Activated T-helper 17 cell treated with anti-CD3 and anti-CD28 coated beads, Interleukin-2, amount 50 U/mL, for 72 hours (primary cell): ENCODE measurements around the gene ATP2B2. TPM values are rescaled to one million over a fixed set of nuclear protein-coding genes. Genes with fewer than 3 reads are reported as not detected.

Experiments used
- ATAC-seq: fragments of 150-1000 bp; cut with Tn5 transposase; replicated peaks from 2 replicates; pipeline ENCODE4 v1.10.0; 2021; ENCODE audit warnings: mild to moderate bottlenecking, moderate library complexity
- H3K27ac Mint-ChIP-seq: one replicate; pipeline ENCODE4 v1.8.0; 2022; ENCODE audit warnings: mixed read lengths
- H3K27me3 Mint-ChIP-seq: one replicate; pipeline ENCODE4 v1.8.0; 2022; ENCODE audit warnings: mixed read lengths
- H3K36me3 Mint-ChIP-seq: one replicate; pipeline ENCODE4 v1.8.0; 2022; ENCODE audit warnings: low read depth, mild to moderate bottlenecking, mixed read lengths
- H3K4me1 Mint-ChIP-seq: one replicate; pipeline ENCODE4 v1.8.0; 2022; ENCODE audit warnings: mixed read lengths
- H3K4me3 Mint-ChIP-seq: one replicate; pipeline ENCODE4 v1.8.0; 2022; ENCODE audit warnings: mild to moderate bottlenecking, mixed read lengths
- H3K9me3 Mint-ChIP-seq: one replicate; pipeline ENCODE4 v1.8.0; 2022; ENCODE audit warnings: mixed read lengths
- total RNA-seq, 2 donors: library from RNA; stranded (reverse); gene quantifications; one replicate each; pipeline ENCODE4 v1.2.3, GENCODE V29; 2022

ATP2B2 gene
- total RNA-seq, 2 donors from 2014 or later: not detected

GRCh38 chr3:10290481-10291176, 214.8 kb downstream of the ATP2B2 start:
- Mint-ChIP-seq H3K27ac (peak overlapping the region; percentile 73), H3K4me1 (peaks cover 8% of the 10 kb centered on the region), H3K36me3 (peaks cover 88% of the 10 kb centered on the region), H3K4me3 (no peak overlapping the region), H3K9me3 (no peaks in the 10 kb centered on the region), H3K27me3 (no peaks in the 10 kb centered on the region)
- no peak for ATAC-seq

DNA sequence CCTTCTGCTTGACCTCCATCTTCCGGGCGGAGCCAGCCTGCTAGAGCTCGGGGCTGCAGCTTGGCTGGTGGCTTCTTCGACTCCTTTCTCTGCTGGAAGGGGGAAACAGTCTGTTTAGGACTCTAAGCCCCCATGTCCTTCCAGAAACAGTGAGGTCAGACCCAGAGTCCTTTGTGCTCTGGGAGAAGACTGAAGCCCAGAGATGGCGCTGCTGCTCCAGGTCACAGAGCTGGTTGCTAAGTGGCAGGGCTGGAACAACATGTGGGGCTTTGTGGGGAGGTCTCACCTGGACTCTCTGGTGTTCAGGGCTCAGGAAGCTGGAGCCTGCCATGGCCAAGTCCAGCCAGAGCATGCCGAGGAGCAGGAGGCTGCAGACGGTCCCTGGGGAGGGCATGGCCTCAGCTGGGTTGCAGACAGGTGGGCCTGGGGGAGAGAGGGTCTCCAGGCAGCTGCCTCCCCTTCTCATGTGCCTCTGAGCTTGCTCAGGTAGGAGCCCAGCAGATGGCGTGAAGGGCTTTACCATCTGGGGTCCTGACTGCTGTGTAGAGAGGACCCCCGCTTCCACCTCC, 215.5 kb downstream of the ATP2B2 start:
- H3K36me3 Mint-ChIP-seq: peaks cover 86% of the 10 kb centered on the region
- H3K27ac Mint-ChIP-seq: no peak overlapping the region
- no peak for ATAC-seq
- no peaks in the 10 kb centered on the region for H3K9me3 Mint-ChIP-seq
- H3K27me3 Mint-ChIP-seq: no peaks in the 10 kb centered on the region
- no peak overlapping the region for H3K4me3 Mint-ChIP-seq
- peaks cover 15% of the 10 kb centered on the region for H3K4me1 Mint-ChIP-seq

DNA sequence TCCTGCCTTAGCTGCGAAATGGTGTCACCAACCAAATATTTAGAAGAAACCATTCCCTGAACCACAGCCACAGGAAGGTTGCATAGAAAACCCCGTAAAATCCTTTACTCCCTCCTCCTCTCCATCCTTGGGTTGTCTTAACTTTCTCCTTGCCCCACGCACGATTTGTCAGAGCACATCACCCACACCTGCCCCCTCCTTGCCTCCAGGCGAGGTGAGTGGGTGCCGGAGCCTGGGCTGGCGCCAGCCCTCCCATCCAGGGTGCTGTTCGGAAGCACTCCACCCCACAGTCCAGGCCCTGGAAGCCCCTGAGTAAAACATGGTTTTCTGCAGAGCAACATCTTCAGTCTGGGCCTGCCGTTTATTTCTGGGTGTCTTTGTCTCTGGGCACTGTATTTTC, 216.3 kb downstream of the ATP2B2 start:
- Mint-ChIP-seq H3K9me3 (no peaks in the 10 kb centered on the region), H3K4me3 (no peak overlapping the region), H3K27ac (no peak overlapping the region), H3K27me3 (no peaks in the 10 kb centered on the region), H3K36me3 (peaks cover 78% of the 10 kb centered on the region), H3K4me1 (peaks cover 20% of the 10 kb centered on the region)
- no peak for ATAC-seq

- Mint-ChIP-seq H3K4me3 (no peak overlapping the region), H3K9me3 (no peaks in the 10 kb centered on the region), H3K4me1 (peaks cover 24% of the 10 kb centered on the region), H3K36me3 (peaks cover 77% of the 10 kb centered on the region), H3K27ac (no peak overlapping the region), H3K27me3 (no peaks in the 10 kb centered on the region)
- no peak for ATAC-seq
Observed at GRCh38 chr3:10288575-10288960, 216.8 kb downstream of the ATP2B2 start.

DNA sequence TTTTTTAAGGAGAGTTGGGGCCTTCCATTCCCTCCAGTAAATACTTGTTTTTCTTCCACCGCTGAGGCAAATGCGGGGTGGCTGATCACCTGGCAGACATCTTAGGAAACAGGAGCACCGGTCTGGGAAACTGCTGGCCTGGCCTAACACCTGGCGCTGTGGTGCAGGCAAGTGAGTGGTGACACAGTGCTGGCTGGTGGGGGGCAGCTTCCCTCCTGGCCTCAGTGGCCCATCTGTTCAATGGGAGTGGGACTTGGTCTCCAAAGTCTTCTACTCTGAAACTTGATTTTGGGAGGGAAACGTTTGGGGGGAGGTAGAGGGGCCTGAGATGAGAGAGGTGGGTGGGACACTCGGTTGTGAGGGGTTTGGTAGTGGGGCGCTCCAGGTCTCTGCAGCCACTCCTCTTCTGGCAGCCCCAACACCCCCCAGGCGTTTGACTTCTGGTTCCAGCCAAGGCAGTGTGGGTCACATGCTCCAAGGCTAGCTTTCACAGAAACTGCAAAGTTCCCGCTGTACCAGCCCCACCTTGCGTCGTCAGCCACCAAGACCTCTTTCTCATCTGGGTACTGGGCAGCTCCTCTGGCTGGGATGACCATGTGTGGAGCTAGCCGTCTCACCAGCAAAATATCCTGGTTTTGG, 217.3 kb downstream of the ATP2B2 start:
- Mint-ChIP-seq H3K27ac (no peak overlapping the region), H3K4me1 (peaks cover 28% of the 10 kb centered on the region), H3K4me3 (no peak overlapping the region), H3K36me3 (peaks cover 77% of the 10 kb centered on the region), H3K27me3 (no peaks in the 10 kb centered on the region), H3K9me3 (no peaks in the 10 kb centered on the region)
- ATAC-seq: no peak

GRCh38 chr3:10286596-10287295, 218.6 kb downstream of the ATP2B2 start:
- H3K27ac Mint-ChIP-seq: peak overlapping the region; percentile 74
- peaks cover 35% of the 10 kb centered on the region for H3K4me1 Mint-ChIP-seq
- no peaks in the 10 kb centered on the region for H3K27me3 Mint-ChIP-seq

DNA sequence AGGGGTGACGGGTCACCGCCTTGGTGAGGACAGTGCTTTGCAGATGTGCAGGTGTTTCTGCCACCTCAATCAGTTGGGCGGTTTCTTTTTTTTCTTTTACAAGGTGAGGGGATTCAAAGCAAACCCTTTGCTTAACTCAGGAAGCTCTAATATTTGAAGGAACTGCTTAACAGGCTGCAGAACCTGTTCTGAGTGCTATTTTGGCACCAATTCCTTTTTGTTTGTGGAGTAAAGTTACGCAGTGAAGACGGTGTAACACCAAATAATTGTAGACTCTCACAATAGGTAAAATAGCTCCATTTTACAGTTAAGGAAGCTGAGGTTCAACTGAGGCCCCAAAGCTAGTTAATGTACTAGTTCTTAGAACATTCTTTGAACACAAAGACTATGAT, 219.3 kb downstream of the ATP2B2 start:
- Mint-ChIP-seq H3K4me3 (peak overlapping the region; percentile 65), H3K4me1 (peaks cover 35% of the 10 kb centered on the region), H3K27me3 (no peaks in the 10 kb centered on the region), H3K9me3 (no peaks in the 10 kb centered on the region), H3K27ac (no peak overlapping the region), H3K36me3 (peaks cover 77% of the 10 kb centered on the region)
- ATAC-seq: no peak

More at GRCh38 chr3:10286596-10287295, 218.6 kb downstream of the ATP2B2 start:
- no peak overlapping the region for H3K4me3 Mint-ChIP-seq
- ATAC-seq: peak; percentile 26
- H3K9me3 Mint-ChIP-seq: no peaks in the 10 kb centered on the region
- peaks cover 77% of the 10 kb centered on the region for H3K36me3 Mint-ChIP-seq

- peak; percentile 67 for ATAC-seq
- Mint-ChIP-seq H3K4me3 (peak overlapping the region; percentile 65), H3K27ac (peak overlapping the region; percentile 87), H3K4me1 (peaks cover 35% of the 10 kb centered on the region), H3K9me3 (no peaks in the 10 kb centered on the region), H3K27me3 (no peaks in the 10 kb centered on the region), H3K36me3 (peaks cover 83% of the 10 kb centered on the region)
Observed at GRCh38 chr3:10285272-10286132, 219.9 kb downstream of the ATP2B2 start.

GRCh38 chr3:10284496-10284895, 220.9 kb downstream of the ATP2B2 start:
- Mint-ChIP-seq H3K27ac (peak overlapping the region; percentile 87), H3K27me3 (no peaks in the 10 kb centered on the region), H3K4me1 (peaks cover 35% of the 10 kb centered on the region), H3K36me3 (peaks cover 89% of the 10 kb centered on the region), H3K4me3 (peak overlapping the region; percentile 65), H3K9me3 (no peaks in the 10 kb centered on the region)
- ATAC-seq: peak; percentile 80

DNA sequence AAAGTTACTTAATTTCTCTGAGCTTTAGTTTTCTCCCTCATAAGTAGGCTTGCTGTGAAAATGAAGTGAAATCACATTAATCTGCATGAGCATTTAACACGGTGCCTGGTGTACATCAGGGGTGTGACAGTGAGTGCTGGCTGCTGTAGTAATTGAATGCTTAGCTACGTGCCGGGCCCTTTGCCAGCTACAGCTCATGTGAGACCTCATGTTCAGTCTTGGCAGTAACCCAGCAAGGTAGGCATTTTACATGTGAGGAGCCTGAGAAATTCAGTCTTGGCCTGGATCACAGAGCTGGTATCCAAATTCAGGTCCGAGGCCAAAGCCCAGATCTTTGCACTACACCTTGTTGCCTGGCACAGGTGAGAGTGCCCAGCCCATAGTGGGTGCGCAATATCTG, 221.7 kb downstream of the ATP2B2 start:
- peak overlapping the region; percentile 87 for H3K27ac Mint-ChIP-seq
- no peak for ATAC-seq
- H3K27me3 Mint-ChIP-seq: no peaks in the 10 kb centered on the region
- H3K9me3 Mint-ChIP-seq: no peaks in the 10 kb centered on the region
- H3K4me1 Mint-ChIP-seq: peaks cover 35% of the 10 kb centered on the region
- peaks cover 89% of the 10 kb centered on the region for H3K36me3 Mint-ChIP-seq
- peak overlapping the region; percentile 65 for H3K4me3 Mint-ChIP-seq

GRCh38 chr3:10281951-10282350, 223.4 kb downstream of the ATP2B2 start:
- Mint-ChIP-seq H3K27ac (peak overlapping the region; percentile 41), H3K36me3 (peaks cover 89% of the 10 kb centered on the region), H3K4me3 (no peak overlapping the region), H3K27me3 (no peaks in the 10 kb centered on the region), H3K9me3 (no peaks in the 10 kb centered on the region), H3K4me1 (peaks cover 35% of the 10 kb centered on the region)
- ATAC-seq: no peak

GRCh38 chr3:10280571-10280970, 224.8 kb downstream of the ATP2B2 start:
- no peaks in the 10 kb centered on the region for H3K9me3 Mint-ChIP-seq
- no peak overlapping the region for H3K27ac Mint-ChIP-seq
- ATAC-seq: no peak
- H3K4me1 Mint-ChIP-seq: peaks cover 34% of the 10 kb centered on the region
- H3K27me3 Mint-ChIP-seq: no peaks in the 10 kb centered on the region
- H3K36me3 Mint-ChIP-seq: peaks cover 89% of the 10 kb centered on the region
- no peak overlapping the region for H3K4me3 Mint-ChIP-seq

DNA sequence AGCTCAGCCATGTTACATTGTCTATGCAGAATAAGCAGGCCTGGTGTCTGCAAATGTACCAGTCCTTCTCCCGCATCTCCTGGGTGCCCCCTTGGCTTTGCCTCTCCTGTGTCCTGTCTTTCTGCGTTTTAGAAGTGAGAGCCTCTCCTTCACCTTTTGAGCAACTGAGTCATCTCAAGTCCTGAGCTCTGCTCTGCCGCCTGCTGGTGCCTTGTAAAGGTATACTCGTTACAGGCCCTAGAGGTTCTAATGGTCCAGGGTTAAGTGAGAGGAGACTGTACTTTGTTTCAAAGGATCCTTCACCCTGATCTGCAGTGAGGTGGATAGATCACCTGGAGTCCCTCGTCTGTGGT, 225.2 kb downstream of the ATP2B2 start:
- peak; percentile 45 for ATAC-seq
- H3K4me1 Mint-ChIP-seq: peaks cover 30% of the 10 kb centered on the region
- H3K27me3 Mint-ChIP-seq: no peaks in the 10 kb centered on the region
- no peak overlapping the region for H3K27ac Mint-ChIP-seq
- H3K36me3 Mint-ChIP-seq: peaks cover 89% of the 10 kb centered on the region
- H3K4me3 Mint-ChIP-seq: no peak overlapping the region
- H3K9me3 Mint-ChIP-seq: no peaks in the 10 kb centered on the region
